C4-2B (cell line): ENCODE data around the gene DTD1.

Experiments used
- CTCF ChIP-seq: fragments of 450-650 bp; conservative IDR thresholded peaks from 2 replicates; pipeline ENCODE4 v1.5.1; 2017; ENCODE audit warnings: mild to moderate bottlenecking
- ZFX ChIP-seq: fragments of 450-650 bp; IDR thresholded peaks from 2 replicates; pipeline ENCODE4 v1.6.1; 2017

- TF ChIP-seq CTCF (no peak), ZFX (no peak)
Observed at GRCh38 chr20:18813483-18813882, 225.6 kb downstream of the DTD1 start, which contains the start of gene SCP2D1.
